SK-N-SH (cell line): ENCODE measurements around the gene ZNF575. TPM values are rescaled to one million over a fixed set of nuclear protein-coding genes. Genes with fewer than 3 reads are reported as not detected.

ENCODE experiments used
- CTCF ChIA-PET: fragments of 300-600, 350-600 bp; formaldehyde crosslinking; extraction: SDS; loops from one replicate; lab custom pipeline; 2021; lab: Yijun Ruan, JAX
- POLR2A ChIA-PET: fragments of 350-600 bp; sonication (Branson Sonifier 250); formaldehyde crosslinking; extraction: SDS; loops from one replicate; lab custom pipeline; 2020; ENCODE audit warnings: antibody characterized with exemption, inconsistent platforms; lab: Yijun Ruan, JAX
- DNase-seq: peaks from one replicate; pipeline ENCODE4 v3.0.0; 2012
- H2AFZ ChIP-seq: fragments of 200-600 bp; sonication (generic); 2 replicates; pipeline ENCODE4 v1.8.1; 2016; ENCODE audit warnings: antibody characterized with exemption, mild to moderate bottlenecking, low read depth
- H3F3A ChIP-seq: fragments of 200-600 bp; sonication (generic); replicated peaks from 2 replicates; pipeline ENCODE3; 2016; ENCODE audit warnings: antibody characterized with exemption, mild to moderate bottlenecking; ENCODE audit not compliant: insufficient read depth
- H3K27ac ChIP-seq, 2 experiments: fragments of 200-500 bp in 1 of 2; fragments of 200-600 bp in 1 of 2; sonication (Bioruptor generic) in 1 of 2; sonication (generic), shearing (Covaris generic) in 1 of 2; 2 replicates each; pipeline versions ENCODE4 v1.5.1 to v1.6.1; 2014 to 2016; ENCODE audit warnings: low read depth in 2 of 2, inconsistent platforms in 1 of 2, low read length in 1 of 2, mild to moderate bottlenecking in 1 of 2, mixed read lengths in 1 of 2
- H3K27me3 ChIP-seq: fragments of 200-600 bp; sonication (generic), shearing (Covaris generic); 2 replicates; pipeline ENCODE4 v1.6.1; 2016; ENCODE audit warnings: mixed run types; ENCODE audit not compliant: insufficient read depth
- H3K36me3 ChIP-seq, 2 experiments: fragments of 200-500 bp in 1 of 2; fragments of 200-600 bp in 1 of 2; sonication (Bioruptor generic) in 1 of 2; sonication (generic) in 1 of 2; replicated peaks in 1 of 2; 2 replicates each; pipeline versions ENCODE3 to v1.5.1; 2014 to 2016; ENCODE audit warnings: low read length in 1 of 2, mild to moderate bottlenecking in 1 of 2; ENCODE audit not compliant: insufficient read depth in 2 of 2, control insufficient read depth in 1 of 2
- H3K4me1 ChIP-seq, 2 experiments: fragments of 200-500 bp in 1 of 2; fragments of 200-600 bp in 1 of 2; sonication (Bioruptor generic) in 1 of 2; sonication (generic), shearing (Covaris generic) in 1 of 2; 2 replicates each; pipeline versions ENCODE4 v1.5.1 to v1.6.1; 2014 to 2016; ENCODE audit warnings: low read depth in 1 of 2, low read length in 1 of 2, mixed run types in 1 of 2; ENCODE audit not compliant: insufficient read depth in 2 of 2, control insufficient read depth in 1 of 2
- H3K4me2 ChIP-seq: fragments of 200-600 bp; sonication (generic), shearing (Covaris generic); 2 replicates; pipeline ENCODE4 v1.6.1; 2017; ENCODE audit warnings: mixed run types
- H3K4me3 ChIP-seq, 2 experiments: fragments of 200-500 bp in 1 of 2; fragments of 200-600 bp in 1 of 2; sonication (Bioruptor generic) in 1 of 2; sonication (generic), shearing (Covaris generic) in 1 of 2; 2 replicates each; pipeline versions ENCODE4 v1.5.1 to v1.8.1; 2014 to 2016; ENCODE audit warnings: low read depth in 2 of 2, inconsistent platforms in 1 of 2, low read length in 1 of 2, mild to moderate bottlenecking in 1 of 2, mixed read lengths in 1 of 2, moderate library complexity in 1 of 2
- H3K79me2 ChIP-seq: fragments of 200-600 bp; sonication (generic); 2 replicates; pipeline ENCODE4 v1.8.1; 2017; ENCODE audit warnings: mild to moderate bottlenecking; ENCODE audit not compliant: insufficient read depth
- H3K9ac ChIP-seq: fragments of 200-600 bp; sonication (generic); 2 replicates; pipeline ENCODE4 v1.6.1; 2017; ENCODE audit warnings: mixed run types
- H3K9me2 ChIP-seq: fragments of 200-600 bp; sonication (generic); 2 replicates; pipeline ENCODE4 v1.6.1; 2017; ENCODE audit warnings: mixed run types
- H3K9me3 ChIP-seq: fragments of 200-600 bp; sonication (generic); 2 replicates; pipeline ENCODE4 v1.6.1; 2017; ENCODE audit warnings: mixed run types, mild to moderate bottlenecking, moderate library complexity
- H4K20me1 ChIP-seq: fragments of 200-600 bp; sonication (generic); 2 replicates; pipeline ENCODE4 v1.6.1; 2017; ENCODE audit warnings: mild to moderate bottlenecking, mixed run types; ENCODE audit not compliant: insufficient read depth
- CHD2 ChIP-seq: fragments of 150-350 bp; IDR thresholded peaks from 2 replicates; pipeline ENCODE4 v1.6.1; 2018; ENCODE audit warnings: low read length; ENCODE audit not compliant: partially characterized antibody
- ELF1 ChIP-seq: IDR thresholded peaks from 2 replicates; pipeline ENCODE4 v1.4.0; 2012
- FOSL2 ChIP-seq: IDR thresholded peaks from 2 replicates; pipeline ENCODE4 v1.4.0; 2012; ENCODE audit warnings: low read depth, mild to moderate bottlenecking, moderate library complexity, borderline replicate concordance
- GABPA ChIP-seq: IDR thresholded peaks from 2 replicates; pipeline ENCODE4 v1.4.0; 2012; ENCODE audit warnings: low read depth, mild to moderate bottlenecking
- JUND ChIP-seq: IDR thresholded peaks from 2 replicates; pipeline ENCODE4 v1.4.0; 2012
- POLR2AphosphoS5 ChIP-seq: IDR thresholded peaks from 2 replicates; pipeline ENCODE4 v1.6.1; 2012; ENCODE audit warnings: low read depth, low read length
- RXRA ChIP-seq: IDR thresholded peaks from 2 replicates; pipeline ENCODE4 v1.4.0; 2012; ENCODE audit warnings: low read depth, mild to moderate bottlenecking, borderline replicate concordance
- TEAD4 ChIP-seq: IDR thresholded peaks from 2 replicates; pipeline ENCODE4 v1.4.0; 2012; ENCODE audit warnings: mild to moderate bottlenecking, borderline replicate concordance; ENCODE audit not compliant: insufficient read depth
- whole genome bisulfite sequencing: methylation state at CpG from one replicate; pipeline ENCODE4 v1.1.6; 2017; ENCODE audit warnings: low lambda C conversion rate; 5-methylcytosine and 5-hydroxymethylcytosine counted together
- polyA plus RNA-seq, 3 experiments: library from polyadenylated mRNA; depleted of rRNA; stranded (reverse); fragments of >200 nt; gene quantifications; 2 replicates each; pipeline ENCODE4 v1.2.3, GENCODE V29; 2012
- TF ChIP-seq, protein P1 (sequence below): IDR thresholded peaks from 2 replicates; pipeline ENCODE4 v1.6.1; 2012; ENCODE audit warnings: mild to moderate bottlenecking, low read depth, low read length, moderate library complexity
- TF ChIP-seq, protein P2 (sequence below): IDR thresholded peaks from 2 replicates; pipeline ENCODE4; 2012
- TF ChIP-seq, protein P3 (sequence below): IDR thresholded peaks from 2 replicates; pipeline ENCODE4 v1.4.0; 2012; ENCODE audit warnings: low read depth, borderline replicate concordance
- TF ChIP-seq, protein P4 (sequence below): fragments of 150-350 bp; IDR thresholded peaks from 2 replicates; pipeline ENCODE4 v1.6.1; 2017; ENCODE audit warnings: antibody characterized with exemption, low read length, low read depth, borderline replicate concordance
- TF ChIP-seq, protein P5 (sequence below): fragments of 200-600 bp; sonication (generic); IDR thresholded peaks from 2 replicates; pipeline ENCODE4 v1.6.1; 2017; ENCODE audit warnings: antibody characterized with exemption, mild to moderate bottlenecking, moderate library complexity
- TF ChIP-seq, protein P6 (sequence below): fragments of 150-350 bp; IDR thresholded peaks from 2 replicates; pipeline ENCODE4 v1.6.1; 2016; ENCODE audit warnings: mild to moderate bottlenecking, low read depth, low read length

The ZNF575 gene
- polyA plus RNA-seq, 1 of the 3 experiments (the other 2 are of a cell fraction) = 1.0 TPM

DNA sequence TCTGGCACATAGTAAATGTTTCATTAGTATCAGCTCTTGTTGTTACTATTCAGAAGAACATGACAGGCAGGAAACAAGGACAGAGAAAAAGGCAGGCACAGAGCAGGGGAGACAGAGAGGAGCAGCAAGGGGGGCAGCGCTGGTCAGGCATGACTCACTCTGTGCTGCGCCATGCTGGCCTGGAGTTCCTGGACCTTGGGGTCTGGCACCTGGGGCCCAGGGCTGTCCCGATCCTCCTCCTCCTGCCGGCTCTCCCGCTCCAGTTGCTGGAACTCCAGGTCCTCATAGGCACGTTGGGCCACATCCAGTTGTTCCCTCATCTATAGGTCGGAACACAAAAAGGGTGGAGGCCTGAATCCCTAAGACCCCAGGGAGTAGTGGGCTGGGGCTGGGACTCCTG, 36.0 kb upstream of the ZNF575 start (continued):
- TF ChIP-seq, protein P1, sequence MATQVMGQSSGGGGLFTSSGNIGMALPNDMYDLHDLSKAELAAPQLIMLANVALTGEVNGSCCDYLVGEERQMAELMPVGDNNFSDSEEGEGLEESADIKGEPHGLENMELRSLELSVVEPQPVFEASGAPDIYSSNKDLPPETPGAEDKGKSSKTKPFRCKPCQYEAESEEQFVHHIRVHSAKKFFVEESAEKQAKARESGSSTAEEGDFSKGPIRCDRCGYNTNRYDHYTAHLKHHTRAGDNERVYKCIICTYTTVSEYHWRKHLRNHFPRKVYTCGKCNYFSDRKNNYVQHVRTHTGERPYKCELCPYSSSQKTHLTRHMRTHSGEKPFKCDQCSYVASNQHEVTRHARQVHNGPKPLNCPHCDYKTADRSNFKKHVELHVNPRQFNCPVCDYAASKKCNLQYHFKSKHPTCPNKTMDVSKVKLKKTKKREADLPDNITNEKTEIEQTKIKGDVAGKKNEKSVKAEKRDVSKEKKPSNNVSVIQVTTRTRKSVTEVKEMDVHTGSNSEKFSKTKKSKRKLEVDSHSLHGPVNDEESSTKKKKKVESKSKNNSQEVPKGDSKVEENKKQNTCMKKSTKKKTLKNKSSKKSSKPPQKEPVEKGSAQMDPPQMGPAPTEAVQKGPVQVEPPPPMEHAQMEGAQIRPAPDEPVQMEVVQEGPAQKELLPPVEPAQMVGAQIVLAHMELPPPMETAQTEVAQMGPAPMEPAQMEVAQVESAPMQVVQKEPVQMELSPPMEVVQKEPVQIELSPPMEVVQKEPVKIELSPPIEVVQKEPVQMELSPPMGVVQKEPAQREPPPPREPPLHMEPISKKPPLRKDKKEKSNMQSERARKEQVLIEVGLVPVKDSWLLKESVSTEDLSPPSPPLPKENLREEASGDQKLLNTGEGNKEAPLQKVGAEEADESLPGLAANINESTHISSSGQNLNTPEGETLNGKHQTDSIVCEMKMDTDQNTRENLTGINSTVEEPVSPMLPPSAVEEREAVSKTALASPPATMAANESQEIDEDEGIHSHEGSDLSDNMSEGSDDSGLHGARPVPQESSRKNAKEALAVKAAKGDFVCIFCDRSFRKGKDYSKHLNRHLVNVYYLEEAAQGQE = no peak
- TF ChIP-seq, protein P2, sequence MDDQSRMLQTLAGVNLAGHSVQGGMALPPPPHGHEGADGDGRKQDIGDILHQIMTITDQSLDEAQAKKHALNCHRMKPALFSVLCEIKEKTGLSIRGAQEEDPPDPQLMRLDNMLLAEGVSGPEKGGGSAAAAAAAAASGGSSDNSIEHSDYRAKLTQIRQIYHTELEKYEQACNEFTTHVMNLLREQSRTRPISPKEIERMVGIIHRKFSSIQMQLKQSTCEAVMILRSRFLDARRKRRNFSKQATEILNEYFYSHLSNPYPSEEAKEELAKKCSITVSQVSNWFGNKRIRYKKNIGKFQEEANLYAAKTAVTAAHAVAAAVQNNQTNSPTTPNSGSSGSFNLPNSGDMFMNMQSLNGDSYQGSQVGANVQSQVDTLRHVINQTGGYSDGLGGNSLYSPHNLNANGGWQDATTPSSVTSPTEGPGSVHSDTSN = no peak
- TF ChIP-seq TEAD4 = no peak
- TF ChIP-seq, all 33 proteins: peak for 0

DNA sequence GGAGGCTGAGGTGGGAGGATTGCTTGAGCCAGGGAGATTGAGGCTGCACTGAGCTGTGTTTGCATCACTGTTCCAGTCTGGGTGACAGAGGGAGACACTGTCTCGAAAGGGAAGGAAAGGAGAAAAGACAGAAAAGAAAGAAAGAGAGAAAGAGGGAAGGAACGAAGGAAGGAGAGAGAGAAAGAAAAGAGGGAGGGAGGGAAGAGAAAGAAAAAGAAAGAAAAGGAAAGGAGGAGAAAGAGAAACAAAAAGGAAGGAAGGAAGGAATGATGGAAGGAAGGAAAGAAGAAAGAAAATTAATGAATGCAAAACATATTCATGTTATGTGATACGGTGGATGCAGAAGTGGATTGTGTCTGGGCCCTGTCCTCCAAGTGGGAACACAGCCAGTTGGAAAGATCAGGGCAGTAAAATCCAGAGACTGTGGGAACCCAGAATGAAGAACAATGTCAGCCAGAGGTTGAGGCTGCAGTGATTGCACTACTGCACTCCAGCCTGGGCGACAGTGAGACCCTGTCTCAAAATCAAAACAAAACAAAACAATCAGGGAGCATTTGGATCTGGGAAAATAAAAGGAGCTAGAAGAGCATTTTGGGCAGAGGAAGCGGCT, 34.6 kb upstream of the ZNF575 start:
- peaks cover 0 to 4% of the 10 kb centered on the region in 2 experiments for H3K36me3 ChIP-seq
- no peak overlapping the region for H3K9ac ChIP-seq
- no peak overlapping the region for H2AFZ ChIP-seq
- H4K20me1 ChIP-seq = no peaks in the 10 kb centered on the region
- ChIA-PET POLR2A (no interaction called here), CTCF (interaction anchor here (1.9 to 2.4 kb wide), 2 partner anchors 33 to 52 kb away, joined by 5 to 6 read pairs; partner anchors contain the start of gene LYPD3)
- H3K79me2 ChIP-seq = no peaks in the 10 kb centered on the region
- TF ChIP-seq, protein P3, sequence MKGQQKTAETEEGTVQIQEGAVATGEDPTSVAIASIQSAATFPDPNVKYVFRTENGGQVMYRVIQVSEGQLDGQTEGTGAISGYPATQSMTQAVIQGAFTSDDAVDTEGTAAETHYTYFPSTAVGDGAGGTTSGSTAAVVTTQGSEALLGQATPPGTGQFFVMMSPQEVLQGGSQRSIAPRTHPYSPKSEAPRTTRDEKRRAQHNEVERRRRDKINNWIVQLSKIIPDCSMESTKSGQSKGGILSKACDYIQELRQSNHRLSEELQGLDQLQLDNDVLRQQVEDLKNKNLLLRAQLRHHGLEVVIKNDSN = no peak
- TF ChIP-seq TEAD4 (no peak), POLR2AphosphoS5 (no peak), ELF1 (no peak), RXRA (no peak), GABPA (no peak), FOSL2 (no peak), JUND (no peak), CHD2 (no peak)
- TF ChIP-seq, protein P4, sequence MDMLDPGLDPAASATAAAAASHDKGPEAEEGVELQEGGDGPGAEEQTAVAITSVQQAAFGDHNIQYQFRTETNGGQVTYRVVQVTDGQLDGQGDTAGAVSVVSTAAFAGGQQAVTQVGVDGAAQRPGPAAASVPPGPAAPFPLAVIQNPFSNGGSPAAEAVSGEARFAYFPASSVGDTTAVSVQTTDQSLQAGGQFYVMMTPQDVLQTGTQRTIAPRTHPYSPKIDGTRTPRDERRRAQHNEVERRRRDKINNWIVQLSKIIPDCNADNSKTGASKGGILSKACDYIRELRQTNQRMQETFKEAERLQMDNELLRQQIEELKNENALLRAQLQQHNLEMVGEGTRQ = no peak
- TF ChIP-seq, protein P5, sequence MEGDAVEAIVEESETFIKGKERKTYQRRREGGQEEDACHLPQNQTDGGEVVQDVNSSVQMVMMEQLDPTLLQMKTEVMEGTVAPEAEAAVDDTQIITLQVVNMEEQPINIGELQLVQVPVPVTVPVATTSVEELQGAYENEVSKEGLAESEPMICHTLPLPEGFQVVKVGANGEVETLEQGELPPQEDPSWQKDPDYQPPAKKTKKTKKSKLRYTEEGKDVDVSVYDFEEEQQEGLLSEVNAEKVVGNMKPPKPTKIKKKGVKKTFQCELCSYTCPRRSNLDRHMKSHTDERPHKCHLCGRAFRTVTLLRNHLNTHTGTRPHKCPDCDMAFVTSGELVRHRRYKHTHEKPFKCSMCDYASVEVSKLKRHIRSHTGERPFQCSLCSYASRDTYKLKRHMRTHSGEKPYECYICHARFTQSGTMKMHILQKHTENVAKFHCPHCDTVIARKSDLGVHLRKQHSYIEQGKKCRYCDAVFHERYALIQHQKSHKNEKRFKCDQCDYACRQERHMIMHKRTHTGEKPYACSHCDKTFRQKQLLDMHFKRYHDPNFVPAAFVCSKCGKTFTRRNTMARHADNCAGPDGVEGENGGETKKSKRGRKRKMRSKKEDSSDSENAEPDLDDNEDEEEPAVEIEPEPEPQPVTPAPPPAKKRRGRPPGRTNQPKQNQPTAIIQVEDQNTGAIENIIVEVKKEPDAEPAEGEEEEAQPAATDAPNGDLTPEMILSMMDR = no peak
- TF ChIP-seq, protein P6, sequence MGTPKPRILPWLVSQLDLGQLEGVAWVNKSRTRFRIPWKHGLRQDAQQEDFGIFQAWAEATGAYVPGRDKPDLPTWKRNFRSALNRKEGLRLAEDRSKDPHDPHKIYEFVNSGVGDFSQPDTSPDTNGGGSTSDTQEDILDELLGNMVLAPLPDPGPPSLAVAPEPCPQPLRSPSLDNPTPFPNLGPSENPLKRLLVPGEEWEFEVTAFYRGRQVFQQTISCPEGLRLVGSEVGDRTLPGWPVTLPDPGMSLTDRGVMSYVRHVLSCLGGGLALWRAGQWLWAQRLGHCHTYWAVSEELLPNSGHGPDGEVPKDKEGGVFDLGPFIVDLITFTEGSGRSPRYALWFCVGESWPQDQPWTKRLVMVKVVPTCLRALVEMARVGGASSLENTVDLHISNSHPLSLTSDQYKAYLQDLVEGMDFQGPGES = no peak
- no peaks in the 10 kb centered on the region for H3K27me3 ChIP-seq
- WGBS = 89% methylated on average over 5 of the region's 5 CpGs
- H3K9me3 ChIP-seq = no peaks in the 10 kb centered on the region
- H3F3A ChIP-seq = no peaks in the 10 kb centered on the region
- no peak overlapping the region for H3K27ac ChIP-seq
- H3K4me1 ChIP-seq = no peaks in the 10 kb centered on the region; a peak in 1 of 4 replicates
- no peak for DNase-seq
- H3K4me3 ChIP-seq = no peak overlapping the region
- H3K4me2 ChIP-seq = no peak overlapping the region
- no peaks in the 10 kb centered on the region for H3K9me2 ChIP-seq
